Endothelial cell (in vitro differentiated cells): ENCODE data around the gene SLC5A5. TPM values are rescaled to one million over a fixed set of nuclear protein-coding genes. Genes with fewer than 3 reads are reported as not detected.

ENCODE experiments used
- DNase-seq: peaks from one replicate; pipeline ENCODE4 v3.0.0; 2021; ENCODE audit warnings: low spot score
- H3K27ac Mint-ChIP-seq: one replicate; pipeline ENCODE4 v1.8.0; 2021; ENCODE audit warnings: mixed read lengths, inconsistent platforms; ENCODE audit not compliant: unreplicated experiment
- H3K27me3 Mint-ChIP-seq: one replicate; pipeline ENCODE4 v1.8.0; 2021; ENCODE audit warnings: mild to moderate bottlenecking, moderate library complexity, mixed read lengths, inconsistent platforms; ENCODE audit not compliant: unreplicated experiment
- H3K36me3 Mint-ChIP-seq: one replicate; pipeline ENCODE4 v1.8.0; 2021; ENCODE audit warnings: mild to moderate bottlenecking, low read depth, mixed read lengths, inconsistent platforms; ENCODE audit not compliant: unreplicated experiment
- H3K4me1 Mint-ChIP-seq: one replicate; pipeline ENCODE4 v1.8.0; 2021; ENCODE audit warnings: mild to moderate bottlenecking, mixed read lengths, inconsistent platforms; ENCODE audit not compliant: unreplicated experiment
- H3K4me3 Mint-ChIP-seq: one replicate; pipeline ENCODE4 v1.8.0; 2021; ENCODE audit warnings: mild to moderate bottlenecking, mixed read lengths, inconsistent platforms; ENCODE audit not compliant: unreplicated experiment
- H3K9me3 Mint-ChIP-seq: one replicate; pipeline ENCODE4 v1.8.0; 2021; ENCODE audit warnings: mixed read lengths, inconsistent platforms; ENCODE audit not compliant: unreplicated experiment
- CTCF ChIP-seq: fragments of 200-600 bp; sonication (generic); IDR thresholded peaks from one replicate; pipeline ENCODE4 v1.5.0; 2021; ENCODE audit warnings: antibody characterized with exemption; ENCODE audit not compliant: unreplicated experiment
- total RNA-seq: library from RNA; stranded (reverse); fragmentation: NEBNext Ultra II Directional; extraction: Animal tissue kit (Norgen Biotek cat#: 25700); gene quantifications from one replicate; pipeline ENCODE4 v1.2.1, GENCODE V29; 2021; ENCODE audit not compliant: unreplicated experiment

Gene SLC5A5
- total RNA-seq, 1 donor from 2014 or later = not detected

- no peaks in the 10 kb centered on the region for H3K9me3 Mint-ChIP-seq
- peaks cover under 1% of the 10 kb centered on the region for H3K4me1 Mint-ChIP-seq
- H3K4me3 Mint-ChIP-seq = no peak overlapping the region
- peaks cover 10% of the 10 kb centered on the region for H3K27me3 Mint-ChIP-seq
- no peak for TF ChIP-seq CTCF
- no peak for DNase-seq
- H3K27ac Mint-ChIP-seq = no peak overlapping the region
- peaks cover 8% of the 10 kb centered on the region for H3K36me3 Mint-ChIP-seq
Observed at GRCh38 chr19:17942181-17942580, 70.4 kb downstream of the SLC5A5 start.

- H3K4me3 Mint-ChIP-seq = no peak overlapping the region
- DNase-seq = no peak
- H3K36me3 Mint-ChIP-seq = peaks cover 8% of the 10 kb centered on the region
- H3K27me3 Mint-ChIP-seq = peaks cover 14% of the 10 kb centered on the region
- H3K9me3 Mint-ChIP-seq = no peaks in the 10 kb centered on the region
- TF ChIP-seq CTCF = no peak
- H3K27ac Mint-ChIP-seq = no peak overlapping the region
- H3K4me1 Mint-ChIP-seq = peaks cover 4% of the 10 kb centered on the region
Observed at GRCh38 chr19:17942582-17943273, 71.0 kb downstream of the SLC5A5 start.

- no peak for DNase-seq
- no peak for TF ChIP-seq CTCF
- Mint-ChIP-seq H3K4me1 (peaks cover 4% of the 10 kb centered on the region), H3K9me3 (no peaks in the 10 kb centered on the region), H3K27me3 (peaks cover 14% of the 10 kb centered on the region), H3K27ac (no peak overlapping the region), H3K36me3 (peaks cover 8% of the 10 kb centered on the region), H3K4me3 (no peak overlapping the region)
Observed at GRCh38 chr19:17943274-17944221, 71.8 kb downstream of the SLC5A5 start.

GRCh38 chr19:17944301-17944700 lies 72.6 kb downstream of the SLC5A5 start:
- H3K9me3 Mint-ChIP-seq = no peaks in the 10 kb centered on the region
- peaks cover 6% of the 10 kb centered on the region for H3K4me1 Mint-ChIP-seq
- TF ChIP-seq CTCF = no peak
- no peak overlapping the region for H3K4me3 Mint-ChIP-seq
- H3K36me3 Mint-ChIP-seq = peaks cover 8% of the 10 kb centered on the region
- H3K27ac Mint-ChIP-seq = no peak overlapping the region
- peaks cover 16% of the 10 kb centered on the region for H3K27me3 Mint-ChIP-seq
- DNase-seq = no peak

Other genes with a start within 250 kb of the SLC5A5 start
- gene UNC13A, start 183.6 kb upstream of the SLC5A5 start, total RNA-seq = 1.2 TPM
- 173 TPM for gene MAP1S, start 152.5 kb upstream of the SLC5A5 start, total RNA-seq
- gene FCHO1, start 120.5 kb upstream of the SLC5A5 start, total RNA-seq = 2.7 TPM
- 0.77 TPM for gene B3GNT3, start 76.8 kb upstream of the SLC5A5 start, total RNA-seq
- gene INSL3, start 50.4 kb upstream of the SLC5A5 start, total RNA-seq = 0.36 TPM
- 30.9 TPM for gene JAK3, start 24.0 kb upstream of the SLC5A5 start, total RNA-seq
- 2,048 TPM for gene RPL18A, start 12.0 kb upstream of the SLC5A5 start, total RNA-seq
- 68.2 TPM for gene CCDC124, start 61.1 kb downstream of the SLC5A5 start, total RNA-seq
- 19.3 TPM for gene KCNN1, start 95.2 kb downstream of the SLC5A5 start, total RNA-seq
- 2.8 TPM for gene ARRDC2, start 136.2 kb downstream of the SLC5A5 start, total RNA-seq
- gene IL12RB1, start 215.0 kb downstream of the SLC5A5 start, total RNA-seq = not detected
- gene MAST3, start 225.8 kb downstream of the SLC5A5 start, total RNA-seq = 3.9 TPM